Neural progenitor cell (in vitro differentiated cells): ENCODE data around the gene FTHL17. TPM values are rescaled to one million over a fixed set of nuclear protein-coding genes. Genes with fewer than 3 reads are reported as not detected.

Experiments
- DNase-seq: peaks from one replicate; pipeline ENCODE4 v3.0.0-alpha.2; 2016; ENCODE audit warnings: low spot score
- H2AFZ ChIP-seq: fragments of 200-600 bp; sonication (generic); replicated peaks from 2 replicates; pipeline ENCODE4 v1.6.1; 2016; ENCODE audit warnings: antibody characterized with exemption
- H3F3A ChIP-seq: fragments of 200-600 bp; sonication (generic); 2 replicates; pipeline ENCODE4 v1.6.1; 2016; ENCODE audit warnings: antibody characterized with exemption, low read depth
- H3K27ac ChIP-seq: fragments of 200-600 bp; sonication (generic); 2 replicates; pipeline ENCODE4 v1.5.1; 2016; ENCODE audit warnings: mild to moderate bottlenecking
- H3K27me3 ChIP-seq: fragments of 200-600 bp; sonication (generic); 2 replicates; pipeline ENCODE4 v1.6.1; 2016; ENCODE audit warnings: mild to moderate bottlenecking, moderate library complexity
- H3K36me3 ChIP-seq: fragments of 200-600 bp; sonication (generic); 2 replicates; pipeline ENCODE4 v1.5.1; 2016
- H3K4me1 ChIP-seq: fragments of 200-600 bp; sonication (generic); 2 replicates; pipeline ENCODE4 v1.6.1; 2016; ENCODE audit warnings: mixed run types
- H3K4me2 ChIP-seq: fragments of 200-600 bp; sonication (generic); 2 replicates; pipeline ENCODE4 v1.6.1; 2016
- H3K4me3 ChIP-seq: fragments of 200-600 bp; sonication (generic); 2 replicates; pipeline ENCODE4 v1.5.1; 2016
- H3K79me2 ChIP-seq: fragments of 200-600 bp; sonication (generic); 2 replicates; pipeline ENCODE4 v1.6.1; 2016; ENCODE audit warnings: low read depth
- H3K9ac ChIP-seq: fragments of 200-600 bp; sonication (generic); 2 replicates; pipeline ENCODE4 v1.6.1; 2016
- H3K9me3 ChIP-seq: fragments of 200-600 bp; sonication (generic); 2 replicates; pipeline ENCODE4 v1.5.1; 2016; ENCODE audit warnings: low read depth
- H4K20me1 ChIP-seq: fragments of 200-600 bp; sonication (generic); 2 replicates; pipeline ENCODE4 v1.6.1; 2016; ENCODE audit warnings: low read depth
- H3K27ac Mint-ChIP-seq: 3 replicates; pipeline ENCODE4 v1.8.0; 2021; ENCODE audit warnings: mixed read lengths
- H3K27me3 Mint-ChIP-seq: 2 replicates; pipeline ENCODE4 v1.8.0; 2022; ENCODE audit warnings: low read depth, mild to moderate bottlenecking, inconsistent platforms, moderate library complexity, mixed read lengths; ENCODE audit not compliant: insufficient read depth
- H3K36me3 Mint-ChIP-seq: 3 replicates; pipeline ENCODE4 v1.8.0; 2021; ENCODE audit warnings: mixed read lengths
- H3K4me1 Mint-ChIP-seq: 3 replicates; pipeline ENCODE4 v1.8.0; 2021; ENCODE audit warnings: mixed read lengths
- H3K4me3 Mint-ChIP-seq: 3 replicates; pipeline ENCODE4 v1.8.0; 2021; ENCODE audit warnings: mild to moderate bottlenecking, moderate library complexity, mixed read lengths
- H3K9me3 Mint-ChIP-seq: 3 replicates; pipeline ENCODE4 v1.8.0; 2020; ENCODE audit warnings: mixed read lengths
- EZH2 ChIP-seq: fragments of 200-600 bp; sonication (generic); IDR thresholded peaks from 2 replicates; pipeline ENCODE4 v1.6.1; 2017; ENCODE audit warnings: antibody characterized with exemption, mild to moderate bottlenecking, moderate library complexity
- EZH2phosphoT487 ChIP-seq: fragments of 200-600 bp; sonication (generic); IDR thresholded peaks from 2 replicates; pipeline ENCODE4 v1.6.1; 2017; ENCODE audit warnings: antibody characterized with exemption
- total RNA-seq: library from RNA; depleted of rRNA; stranded (reverse); fragments of >200 nt; gene quantifications from 2 replicates; pipeline ENCODE4 v1.2.3, GENCODE V29; 2015; ENCODE audit warnings: low replicate concordance
- TF ChIP-seq, protein P1 (sequence below): fragments of 200-600 bp; sonication (generic); IDR thresholded peaks from 2 replicates; pipeline ENCODE4 v1.5.1; 2017; ENCODE audit warnings: antibody characterized with exemption, mild to moderate bottlenecking

Gene FTHL17
- total RNA-seq, 1 donor from 2014 or later: not detected

DNA sequence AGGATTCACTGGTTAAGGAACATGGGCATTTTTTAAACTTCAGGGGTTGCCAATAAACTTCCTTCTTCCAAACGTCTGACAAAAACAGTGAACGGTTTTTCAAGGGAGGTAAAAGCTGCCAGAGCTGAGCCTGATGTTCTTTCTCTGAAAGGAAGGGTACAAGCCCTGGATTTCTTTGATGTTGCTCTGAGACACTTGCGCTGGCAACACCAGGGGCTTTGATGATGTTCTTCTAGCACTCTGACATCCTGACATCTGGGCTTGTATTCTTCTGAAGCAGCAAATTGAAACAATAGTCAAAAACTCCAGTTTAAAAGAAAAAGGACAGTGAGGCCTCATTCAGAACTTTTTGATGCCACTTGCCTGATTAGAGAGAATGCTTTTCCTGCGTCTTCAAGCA is 11.8 kb downstream of the FTHL17 start:
- Histone ChIP-seq H4K20me1 (no peaks in the 10 kb centered on the region), H3K27ac (no peak overlapping the region), H3K36me3 (no peaks in the 10 kb centered on the region), H3K27me3 (no peaks in the 10 kb centered on the region), H3K9me3 (peaks cover 8% of the 10 kb centered on the region), H3K9ac (no peak overlapping the region), H3K4me2 (no peak overlapping the region), H3F3A (no peaks in the 10 kb centered on the region), H3K4me3 (no peak overlapping the region), H2AFZ (no peak overlapping the region), H3K4me1 (no peaks in the 10 kb centered on the region), H3K79me2 (no peaks in the 10 kb centered on the region)
- H3K27ac Mint-ChIP-seq: no peak overlapping the region
- no peaks in the 10 kb centered on the region for H3K9me3 Mint-ChIP-seq
- TF ChIP-seq, protein P1, sequence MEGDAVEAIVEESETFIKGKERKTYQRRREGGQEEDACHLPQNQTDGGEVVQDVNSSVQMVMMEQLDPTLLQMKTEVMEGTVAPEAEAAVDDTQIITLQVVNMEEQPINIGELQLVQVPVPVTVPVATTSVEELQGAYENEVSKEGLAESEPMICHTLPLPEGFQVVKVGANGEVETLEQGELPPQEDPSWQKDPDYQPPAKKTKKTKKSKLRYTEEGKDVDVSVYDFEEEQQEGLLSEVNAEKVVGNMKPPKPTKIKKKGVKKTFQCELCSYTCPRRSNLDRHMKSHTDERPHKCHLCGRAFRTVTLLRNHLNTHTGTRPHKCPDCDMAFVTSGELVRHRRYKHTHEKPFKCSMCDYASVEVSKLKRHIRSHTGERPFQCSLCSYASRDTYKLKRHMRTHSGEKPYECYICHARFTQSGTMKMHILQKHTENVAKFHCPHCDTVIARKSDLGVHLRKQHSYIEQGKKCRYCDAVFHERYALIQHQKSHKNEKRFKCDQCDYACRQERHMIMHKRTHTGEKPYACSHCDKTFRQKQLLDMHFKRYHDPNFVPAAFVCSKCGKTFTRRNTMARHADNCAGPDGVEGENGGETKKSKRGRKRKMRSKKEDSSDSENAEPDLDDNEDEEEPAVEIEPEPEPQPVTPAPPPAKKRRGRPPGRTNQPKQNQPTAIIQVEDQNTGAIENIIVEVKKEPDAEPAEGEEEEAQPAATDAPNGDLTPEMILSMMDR: no peak
- TF ChIP-seq EZH2 (no peak), EZH2phosphoT487 (no peak)
- no peaks in the 10 kb centered on the region for H3K4me1 Mint-ChIP-seq
- no peaks in the 10 kb centered on the region for H3K27me3 Mint-ChIP-seq
- no peak overlapping the region for H3K4me3 Mint-ChIP-seq
- DNase-seq: no peak
- H3K36me3 Mint-ChIP-seq: no peaks in the 10 kb centered on the region

DNA sequence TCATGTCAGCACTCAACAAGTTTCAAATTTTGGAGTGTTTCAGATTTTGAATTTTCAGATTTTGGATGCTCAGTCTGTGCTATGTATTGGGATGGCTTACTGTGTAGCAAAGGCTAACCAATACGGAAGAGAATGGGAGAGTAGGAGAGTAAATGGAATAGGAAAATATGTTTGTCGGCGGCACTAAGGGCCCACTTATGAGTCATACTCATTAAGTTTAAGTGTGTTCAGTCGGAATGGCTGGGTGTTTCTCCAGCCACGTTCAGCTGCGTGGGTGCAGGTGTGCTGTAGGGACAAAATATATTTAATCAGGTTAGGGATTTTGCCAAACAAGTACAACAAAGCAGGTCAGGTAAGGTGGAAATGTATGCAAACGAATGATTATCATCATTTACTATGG is 13.6 kb downstream of the FTHL17 start:
- Histone ChIP-seq H2AFZ (no peak overlapping the region), H3K27me3 (no peaks in the 10 kb centered on the region), H3F3A (no peaks in the 10 kb centered on the region), H3K9me3 (peaks cover under 1% of the 10 kb centered on the region), H3K36me3 (no peaks in the 10 kb centered on the region), H4K20me1 (no peaks in the 10 kb centered on the region), H3K4me3 (no peak overlapping the region), H3K4me1 (no peaks in the 10 kb centered on the region), H3K79me2 (no peaks in the 10 kb centered on the region), H3K9ac (no peak overlapping the region), H3K4me2 (no peak overlapping the region), H3K27ac (no peak overlapping the region)
- DNase-seq: no peak
- Mint-ChIP-seq H3K4me1 (no peaks in the 10 kb centered on the region), H3K4me3 (no peak overlapping the region), H3K27ac (no peak overlapping the region), H3K27me3 (no peaks in the 10 kb centered on the region), H3K36me3 (no peaks in the 10 kb centered on the region), H3K9me3 (no peaks in the 10 kb centered on the region)
- no peak for TF ChIP-seq EZH2phosphoT487
- TF ChIP-seq, protein P1: no peak
- TF ChIP-seq EZH2: no peak

DNA sequence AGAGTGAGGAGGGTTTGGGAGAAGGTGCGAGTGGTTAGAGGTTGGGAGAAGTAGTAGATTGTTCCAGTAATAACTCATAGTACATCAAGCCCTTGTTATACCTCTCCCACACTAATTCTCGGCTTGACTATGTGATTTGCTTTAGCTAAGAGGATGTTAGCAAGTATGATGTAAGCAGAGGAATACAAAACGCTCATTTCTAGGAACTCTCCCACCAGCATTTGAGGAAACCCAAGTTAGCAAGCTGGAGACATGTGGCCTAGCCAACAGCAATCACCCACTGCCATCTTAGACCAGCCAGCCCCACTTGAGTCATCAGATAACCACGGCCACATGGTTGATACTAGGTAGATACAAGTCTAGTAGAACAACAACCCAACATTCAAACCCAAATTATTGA is 14.2 kb downstream of the FTHL17 start:
- Histone ChIP-seq H3K27ac (no peak overlapping the region), H3K36me3 (no peaks in the 10 kb centered on the region), H3F3A (no peaks in the 10 kb centered on the region), H3K27me3 (no peaks in the 10 kb centered on the region), H3K4me3 (no peak overlapping the region), H4K20me1 (no peaks in the 10 kb centered on the region), H2AFZ (no peak overlapping the region), H3K9ac (no peak overlapping the region), H3K79me2 (no peaks in the 10 kb centered on the region), H3K4me1 (no peaks in the 10 kb centered on the region), H3K4me2 (no peak overlapping the region), H3K9me3 (peaks cover 3% of the 10 kb centered on the region)
- Mint-ChIP-seq H3K9me3 (no peaks in the 10 kb centered on the region), H3K4me3 (no peak overlapping the region), H3K4me1 (no peaks in the 10 kb centered on the region), H3K27ac (no peak overlapping the region), H3K27me3 (no peaks in the 10 kb centered on the region), H3K36me3 (no peaks in the 10 kb centered on the region)
- TF ChIP-seq EZH2 (no peak), EZH2phosphoT487 (no peak)
- TF ChIP-seq, protein P1: no peak
- DNase-seq: no peak

DNA sequence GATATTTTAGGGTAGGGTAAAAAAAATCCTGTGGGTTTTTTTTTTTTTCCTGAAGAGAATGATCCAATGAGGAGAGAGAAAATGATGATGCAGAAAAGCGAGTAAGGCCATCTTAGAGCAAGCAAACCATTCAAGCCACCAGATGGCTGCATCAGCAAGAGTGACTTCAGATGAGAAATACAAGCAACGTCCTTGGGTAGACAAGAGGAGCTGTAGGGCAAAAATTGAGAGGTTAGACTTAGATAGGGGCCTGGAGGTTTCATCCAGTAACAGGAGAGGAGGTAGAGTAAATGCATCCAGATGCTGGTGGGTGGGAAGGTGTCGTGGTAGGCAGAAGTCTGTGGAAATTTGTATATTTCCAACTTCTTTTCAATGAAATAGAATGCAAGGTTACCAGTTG is 14.6 kb downstream of the FTHL17 start:
- DNase-seq: no peak
- TF ChIP-seq, protein P1: no peak
- TF ChIP-seq EZH2phosphoT487 (no peak), EZH2 (no peak)
- Histone ChIP-seq H4K20me1 (no peaks in the 10 kb centered on the region), H3K9ac (no peak overlapping the region), H3K27me3 (no peaks in the 10 kb centered on the region), H3K27ac (no peak overlapping the region), H3K4me1 (no peaks in the 10 kb centered on the region), H3F3A (no peaks in the 10 kb centered on the region), H3K4me2 (no peak overlapping the region), H2AFZ (no peak overlapping the region), H3K9me3 (peaks cover 3% of the 10 kb centered on the region), H3K4me3 (no peak overlapping the region), H3K36me3 (no peaks in the 10 kb centered on the region), H3K79me2 (no peaks in the 10 kb centered on the region)
- H3K9me3 Mint-ChIP-seq: no peaks in the 10 kb centered on the region
- no peak overlapping the region for H3K4me3 Mint-ChIP-seq
- no peaks in the 10 kb centered on the region for H3K27me3 Mint-ChIP-seq
- no peaks in the 10 kb centered on the region for H3K4me1 Mint-ChIP-seq
- no peaks in the 10 kb centered on the region for H3K36me3 Mint-ChIP-seq
- no peak overlapping the region for H3K27ac Mint-ChIP-seq
